ENCODE results near the gene DAAM1.

The DAAM1 gene

GRCh38 chr14:59292028-59292427, 103.6 kb downstream of the DAAM1 start:
- DNase-seq (ENCODE audit: low read depth in 2 of 2), result no peak

GRCh38 chr14:59292921-59293534, 104.6 kb downstream of the DAAM1 start:
- no peak for DNase-seq (ENCODE audit: low read depth in 2 of 2)

GRCh38 chr14:59293935-59294661, 105.6 kb downstream of the DAAM1 start:
- no peak for DNase-seq (ENCODE audit: low read depth in 2 of 2)

GRCh38 chr14:59294662-59294992, 106.2 kb downstream of the DAAM1 start:
- no peak for DNase-seq (ENCODE audit: low read depth in 2 of 2)

GRCh38 chr14:59295951-59296350, 107.5 kb downstream of the DAAM1 start:
- no peak for DNase-seq (ENCODE audit: low read depth in 2 of 2)

- no peak for DNase-seq (ENCODE audit: low read depth in 2 of 2)
These were observed 108.0 kb downstream of the DAAM1 start for GRCh38 chr14:59296508-59296907.

GRCh38 chr14:59297071-59297776, 108.8 kb downstream of the DAAM1 start:
- no peak for DNase-seq (ENCODE audit: low read depth in 2 of 2)

GRCh38 chr14:59299731-59300130, 111.3 kb downstream of the DAAM1 start:
- no peak for DNase-seq (ENCODE audit: low read depth in 2 of 2)

- DNase-seq (ENCODE audit: low read depth in 2 of 2), result no peak
These were observed 112.9 kb downstream of the DAAM1 start for GRCh38 chr14:59301354-59301753.

- DNase-seq (ENCODE audit: low read depth in 2 of 2), result no peak
These were observed 113.8 kb downstream of the DAAM1 start for GRCh38 chr14:59302313-59302712.

GRCh38 chr14:59303216-59303615, 114.7 kb downstream of the DAAM1 start:
- no peak for DNase-seq (ENCODE audit: low read depth in 2 of 2)

- DNase-seq (ENCODE audit: low read depth in 2 of 2), result no peak
These were observed 116.8 kb downstream of the DAAM1 start for GRCh38 chr14:59305231-59305630.

GRCh38 chr14:59305836-59306555, 117.5 kb downstream of the DAAM1 start:
- DNase-seq (ENCODE audit: low read depth in 2 of 2), result no peak

GRCh38 chr14:59306775-59307174, 118.3 kb downstream of the DAAM1 start:
- DNase-seq (ENCODE audit: low read depth in 2 of 2), result no peak

GRCh38 chr14:59308086-59308485, 119.6 kb downstream of the DAAM1 start:
- no peak for DNase-seq (ENCODE audit: low read depth in 2 of 2)

GRCh38 chr14:59308673-59309072, 120.2 kb downstream of the DAAM1 start:
- DNase-seq (ENCODE audit: low read depth in 2 of 2), result no peak

- no peak for DNase-seq (ENCODE audit: low read depth in 2 of 2)
These were observed 120.9 kb downstream of the DAAM1 start for GRCh38 chr14:59309291-59309900.

GRCh38 chr14:59310633-59311032, 122.2 kb downstream of the DAAM1 start:
- DNase-seq (ENCODE audit: low read depth in 2 of 2), result no peak

GRCh38 chr14:59311723-59312122, 123.3 kb downstream of the DAAM1 start:
- no peak for DNase-seq (ENCODE audit: low read depth in 2 of 2)

GRCh38 chr14:59313144-59313651, 124.7 kb downstream of the DAAM1 start:
- DNase-seq (ENCODE audit: low read depth in 2 of 2), result no peak

- no peak for DNase-seq (ENCODE audit: low read depth in 2 of 2)
These were observed 125.5 kb downstream of the DAAM1 start for GRCh38 chr14:59313658-59314608.
